Skin epidermis (tissue), 12 donors: ENCODE data around the gene HSPA5.
A peak's percentile ranks its signal among the peaks of the same experiment; 100 is the strongest.
"Not testable (repeated sequence)": the region's sequence is repeated elsewhere in the genome, so short reads cannot be mapped to it uniquely, and the experiment has no call there.

Experiments used
- H3K27ac ChIP-seq, 21 experiments: fragments of 200-600 bp; sonication (generic) in 11 of 21; one replicate each; pipeline ENCODE4 v1.5.0; 2020; ENCODE audit warnings: mild to moderate bottlenecking in 3 of 21, inconsistent platforms in 2 of 21, moderate library complexity in 2 of 21
- H3K4me3 ChIP-seq, 7 experiments: fragments of 200-600 bp; sonication (generic) in 2 of 7; one replicate each; pipeline ENCODE4 v1.5.0; 2020; ENCODE audit warnings: inconsistent platforms in 2 of 7, mild to moderate bottlenecking in 2 of 7, moderate library complexity in 1 of 7

HSPA5 gene

DNA sequence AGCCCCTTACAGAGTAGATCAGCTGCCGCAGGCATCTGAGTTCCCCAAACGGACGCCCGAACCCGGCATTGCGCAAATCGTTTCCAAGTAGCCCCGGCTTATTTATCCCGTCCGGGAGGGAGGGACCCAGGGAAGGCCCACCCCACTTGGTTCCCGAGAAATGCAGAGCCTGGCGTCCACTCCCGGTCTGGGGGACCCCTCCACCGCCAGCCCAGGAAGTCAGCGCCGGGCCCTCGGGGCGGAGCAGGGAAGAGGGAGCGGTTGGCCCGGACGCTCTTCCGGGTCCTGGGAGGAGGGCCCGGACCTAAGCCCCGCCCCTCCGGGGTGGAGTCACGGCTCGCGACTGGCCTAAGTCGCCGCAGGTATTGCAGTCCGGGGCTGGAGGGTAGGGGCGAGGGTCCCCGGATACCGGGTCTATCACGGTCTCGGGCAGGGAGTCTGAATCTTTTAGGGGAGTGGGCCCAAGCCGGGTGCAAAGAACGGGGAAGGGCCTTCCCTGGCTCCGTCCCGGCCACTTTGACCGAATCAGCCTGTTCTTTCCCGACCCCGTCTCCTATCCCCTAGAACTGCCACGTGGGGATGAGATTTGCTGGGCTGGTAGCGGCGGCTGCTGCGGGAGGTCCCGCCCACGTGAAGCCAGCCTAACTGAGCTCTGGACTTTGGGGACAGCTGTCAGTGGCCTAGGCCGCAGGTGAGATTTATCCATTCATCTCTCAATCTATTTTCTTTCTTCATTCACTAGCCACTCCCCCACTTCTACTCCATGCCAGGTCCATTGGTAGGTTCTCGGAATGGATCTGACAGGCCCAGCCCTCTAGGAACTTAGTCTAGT is 40.7 kb downstream of the HSPA5 start, which contains the start of gene RABEPK:
TSS of gene RABEPK (plus strand) at position 327 of the 832 bp plus-strand sequence. CDS start 2,472 bp downstream, outside the sequence.
- H3K27ac ChIP-seq, result peak within 1 kb of the TSS; percentile 52 to 96 (median 90)

DNA sequence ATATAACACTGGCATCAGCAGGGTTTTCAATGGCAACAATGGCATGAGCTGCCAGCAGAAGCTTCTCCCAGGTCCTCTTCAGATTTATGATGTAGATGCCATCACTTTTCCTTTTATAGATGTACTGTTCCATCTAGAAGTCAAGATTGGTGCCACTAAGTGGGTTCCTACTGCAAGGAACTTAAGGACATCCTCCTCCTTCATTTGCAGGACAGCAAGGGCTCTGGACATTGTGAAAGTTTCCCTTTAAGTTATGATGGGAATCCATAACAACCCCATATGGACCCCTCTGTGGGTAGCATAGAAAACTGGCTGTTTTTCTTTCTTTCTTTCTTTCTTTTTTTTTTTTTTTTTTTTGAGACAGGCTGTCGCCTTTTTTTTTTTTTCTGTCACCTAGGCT is 45.6 kb downstream of the HSPA5 start:
- H3K4me3 ChIP-seq, result not testable (repeated sequence)
- peak overlapping the region in 4 of 21 experiments; percentile 11 to 80 (median 72) for H3K27ac ChIP-seq

More for the DNA sequence above, 40.7 kb downstream of the HSPA5 start, which contains the start of gene RABEPK:
- peak within 1 kb of the TSS; percentile 55 to 89 (median 67) for H3K4me3 ChIP-seq

GRCh38 chr9:125194466-125194865 is 46.7 kb downstream of the HSPA5 start:
- H3K27ac ChIP-seq, result peak overlapping the region in 4 of 21 experiments; percentile 11 to 71 (median 66)
- not testable (repeated sequence) for H3K4me3 ChIP-seq

DNA sequence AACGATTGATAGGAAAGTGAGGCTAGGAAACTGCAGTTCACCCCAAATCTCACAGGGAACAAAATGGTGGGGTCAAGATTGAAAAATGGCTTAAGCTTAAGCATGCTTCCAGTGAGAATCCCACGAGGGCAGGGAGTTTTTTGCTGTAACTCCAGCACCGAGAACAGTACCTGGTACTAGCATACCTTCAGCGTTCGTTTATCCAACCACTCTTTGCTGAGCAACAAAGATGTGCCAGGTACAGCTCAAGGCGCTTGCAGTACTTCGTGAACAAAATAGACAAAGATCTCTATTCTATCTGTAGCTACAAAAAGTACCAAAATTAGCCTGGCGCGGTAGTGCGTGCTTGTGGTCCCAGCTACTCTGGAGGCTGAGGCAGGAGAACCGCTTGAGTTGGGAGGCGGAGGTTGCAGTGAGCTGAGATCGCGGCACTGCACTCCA is 50.8 kb downstream of the HSPA5 start:
- H3K4me3 ChIP-seq, result peak overlapping the region; percentile 84 to 100 (median 90)
- peak overlapping the region in 20 of 21 experiments; percentile 83 to 99 (median 95) for H3K27ac ChIP-seq

DNA sequence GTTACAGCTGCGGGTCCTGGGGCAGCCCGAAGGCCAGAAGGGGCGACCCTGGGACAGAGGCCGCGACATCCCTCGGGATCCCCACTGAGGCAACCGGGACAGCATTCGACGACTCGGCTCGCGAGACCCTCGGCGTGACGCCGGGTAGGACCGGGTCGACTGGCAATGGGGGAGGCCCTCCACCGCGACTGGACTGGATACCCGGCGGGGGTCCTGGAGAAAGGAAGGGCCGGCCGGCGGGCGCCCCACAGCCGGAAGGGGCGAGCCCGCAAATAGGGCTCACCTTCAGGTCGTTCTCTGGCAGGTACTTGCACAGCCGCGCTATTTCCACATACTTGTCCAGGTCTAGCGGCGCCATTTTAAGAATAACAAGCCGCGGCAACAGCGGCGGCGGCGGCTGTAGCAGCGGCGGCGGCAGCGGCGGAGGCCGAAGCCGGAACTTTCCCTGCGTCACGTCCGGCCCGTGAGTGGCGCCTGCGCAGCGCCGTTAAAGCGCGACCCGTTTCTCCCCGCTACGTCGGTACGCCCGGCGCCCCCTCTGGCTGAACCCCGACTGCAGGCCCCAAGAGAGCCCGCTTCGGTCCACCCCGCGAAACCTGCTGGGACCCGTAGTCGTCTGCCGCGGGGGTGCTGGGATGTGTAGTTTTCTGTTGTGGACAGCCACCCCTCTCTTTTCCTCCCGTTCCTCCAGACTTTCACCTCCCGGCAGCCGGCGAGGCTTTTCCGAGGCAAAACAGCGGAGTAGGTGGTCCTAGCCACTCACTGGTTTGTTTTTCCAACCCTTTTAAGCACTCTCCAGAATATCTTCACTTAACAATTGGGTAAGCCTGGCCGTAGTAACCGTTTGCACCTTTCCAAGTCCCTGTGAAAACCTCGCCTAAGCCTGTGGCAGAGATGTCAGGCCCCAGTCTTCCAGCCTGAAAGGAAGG is 51.5 kb downstream of the HSPA5 start, which contains the start of gene PPP6C:
TSS of gene PPP6C (minus strand) at position 443 of the 929 bp plus-strand sequence. CDS start at position 358, 85 bp downstream.
- peak within 1 kb of the TSS; percentile 84 to 100 (median 90) for H3K4me3 ChIP-seq
- H3K27ac ChIP-seq, result peak within 1 kb of the TSS; percentile 83 to 99 (median 95)

DNA sequence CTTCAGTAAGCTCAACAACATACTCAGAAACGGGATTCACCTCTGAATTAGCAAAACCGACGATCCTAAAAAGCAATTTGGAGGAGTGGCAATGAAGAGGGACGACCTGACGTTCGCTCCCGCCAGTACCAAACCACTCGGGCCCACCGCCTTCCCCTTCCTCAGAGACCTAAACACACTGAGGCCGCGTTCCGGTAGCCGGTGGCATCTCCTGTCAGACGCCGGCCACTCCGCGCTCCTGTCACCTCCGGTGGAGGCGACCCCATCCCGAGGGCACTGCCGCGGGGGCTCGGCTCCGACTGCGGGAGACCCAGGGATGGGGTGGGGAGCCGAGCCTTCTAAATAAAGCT is 52.2 kb downstream of the HSPA5 start:
- Histone ChIP-seq H3K4me3 (peak overlapping the region; percentile 84 to 100 (median 90)), H3K27ac (peak overlapping the region; percentile 83 to 99 (median 95))
